HEK293 (cell line): ENCODE results near the gene TIE1.

Source experiments
- CTCF ChIA-PET: fragments of 350-600 bp; formaldehyde crosslinking; extraction: SDS; loops from one replicate; lab custom pipeline; 2021; ENCODE audit warnings: antibody characterized with exemption; lab: Yijun Ruan, JAX
- POLR2A ChIA-PET: fragments of 300-600 bp; formaldehyde crosslinking; extraction: SDS; loops from one replicate; lab custom pipeline; 2020; ENCODE audit warnings: antibody characterized with exemption, inconsistent platforms; lab: Yijun Ruan, JAX
- H3K27ac ChIP-seq: fragments of 200-500 bp; sonication (Bioruptor generic); 2 replicates; pipeline ENCODE4 v1.5.1; 2014; ENCODE audit warnings: low read depth, low read length, control low read depth, inconsistent platforms; ENCODE audit errors: extremely low read depth
- H3K36me3 ChIP-seq, 2 experiments: fragments of 200-500 bp in 1 of 2; sonication (Bioruptor generic) in 1 of 2; 1 replicate in 1 of 2; 2 replicates in 1 of 2; pipeline ENCODE4 v1.5.1; 2014 to 2017; ENCODE audit warnings: inconsistent platforms in 2 of 2, low read length in 2 of 2; ENCODE audit not compliant: control insufficient read depth in 2 of 2, insufficient read depth in 1 of 2
- H3K4me1 ChIP-seq: fragments of 200-500 bp; sonication (Bioruptor generic); 2 replicates; pipeline ENCODE4 v1.5.1; 2014; ENCODE audit warnings: mild to moderate bottlenecking, low read length, inconsistent platforms; ENCODE audit not compliant: control insufficient read depth, insufficient read depth
- H3K4me3 ChIP-seq: 2 replicates; pipeline ENCODE4 v1.5.1; 2011; ENCODE audit warnings: low read depth, mild to moderate bottlenecking, control low read depth, low read length, moderate library complexity
- H3K9me3 ChIP-seq: fragments of 200-500 bp; sonication (Bioruptor generic); 2 replicates; pipeline ENCODE4 v1.5.1; 2014; ENCODE audit warnings: low read depth, low read length, inconsistent platforms; ENCODE audit not compliant: control insufficient read depth, insufficient read depth
- CTCF ChIP-seq: fragments of 450-650 bp; formaldehyde crosslinking; IDR thresholded peaks from 2 replicates; pipeline ENCODE4 v1.5.1; 2016; ENCODE audit warnings: missing biosample characterization, missing genetic modification characterization
- EGR2 ChIP-seq: fragments of 450-650 bp; formaldehyde crosslinking; IDR thresholded peaks from 2 replicates; pipeline ENCODE4 v1.5.1; 2016; ENCODE audit warnings: low read depth, missing biosample characterization, missing genetic modification characterization
- HOXA7 ChIP-seq: sonication (generic); formaldehyde crosslinking; IDR thresholded peaks from 2 replicates; pipeline ENCODE4 v1.8.1; 2022; ENCODE audit warnings: missing genetic modification reagents, borderline replicate concordance
- HOXD13 ChIP-seq: sonication (generic); formaldehyde crosslinking; IDR thresholded peaks from 2 replicates; pipeline ENCODE4 v1.8.0; 2022; ENCODE audit warnings: missing genetic modification reagents, borderline replicate concordance
- KLF7 ChIP-seq: fragments of 450-650 bp; formaldehyde crosslinking; IDR thresholded peaks from 2 replicates; pipeline ENCODE4 v1.5.1; 2016; ENCODE audit warnings: missing biosample characterization, missing genetic modification characterization, borderline replicate concordance
- ZBTB17 ChIP-seq: fragments of 450-650 bp; formaldehyde crosslinking; IDR thresholded peaks from 2 replicates; pipeline ENCODE4 v1.5.1; 2016; ENCODE audit warnings: missing biosample characterization, missing genetic modification characterization
- ZBTB20 ChIP-seq: fragments of 450-650 bp; formaldehyde crosslinking; IDR thresholded peaks from 2 replicates; pipeline ENCODE4 v1.5.1; 2016; ENCODE audit warnings: missing biosample characterization, missing genetic modification characterization
- ZFHX2 ChIP-seq: fragments of 450-650 bp; formaldehyde crosslinking; conservative IDR thresholded peaks from 2 replicates; pipeline ENCODE4 v1.5.1; 2016; ENCODE audit warnings: missing biosample characterization, missing genetic modification characterization
- ZNF639 ChIP-seq: fragments of 450-650 bp; formaldehyde crosslinking; IDR thresholded peaks from 2 replicates; pipeline ENCODE4 v1.5.1; 2016; ENCODE audit warnings: missing biosample characterization, missing genetic modification characterization
- ZNF664 ChIP-seq: fragments of 450-650 bp; formaldehyde crosslinking; IDR thresholded peaks from 2 replicates; pipeline ENCODE4 v1.5.1; 2016; ENCODE audit warnings: missing biosample characterization, missing genetic modification characterization

TIE1 gene

DNA sequence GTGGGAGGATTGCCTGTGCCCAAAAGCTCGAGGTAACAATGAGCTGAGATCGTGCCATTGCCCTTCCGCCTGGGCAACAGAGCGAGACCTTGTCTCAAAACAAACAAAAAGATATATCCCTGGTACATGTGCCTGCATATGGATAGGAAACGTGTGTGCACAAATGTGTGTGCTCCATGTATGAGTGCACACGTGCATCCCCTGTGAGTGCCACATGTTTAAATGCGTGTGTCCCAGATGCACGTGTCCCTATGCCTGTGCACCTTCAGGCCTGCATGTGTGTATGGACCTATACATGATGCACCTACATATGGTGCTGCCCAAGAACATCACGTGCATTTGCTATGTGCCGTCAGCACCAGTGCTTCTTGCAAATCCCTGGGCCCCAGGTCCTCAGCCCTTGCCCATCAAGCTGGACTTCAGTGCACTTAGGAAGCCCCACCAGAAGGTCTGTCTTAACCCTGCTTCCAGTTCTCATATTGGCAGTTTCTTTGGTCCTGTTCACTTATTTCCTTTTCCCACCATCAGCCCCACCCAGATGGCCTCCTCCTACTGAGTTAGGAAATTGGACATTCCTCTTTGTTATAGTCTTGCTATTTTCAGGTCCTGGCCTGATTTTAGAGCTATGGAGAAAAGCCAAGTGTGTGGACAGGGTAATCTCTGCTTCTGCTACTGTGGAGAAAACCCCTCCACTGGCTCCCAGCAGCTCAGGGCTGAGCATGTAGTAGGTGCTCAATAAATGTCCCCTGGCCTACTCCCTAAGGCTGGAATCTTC, 15.4 kb downstream of the TIE1 start:
- ChIA-PET POLR2A (interaction anchor here (0.9 kb wide), 1 partner anchor 42 kb away, joined by 3 read pairs; the partner anchor contains the start of gene CDC20), CTCF (interaction anchor here (0.6 kb wide), 2 partner anchors 111 to 394 kb away, joined by 3 read pairs; no protein-coding TSS in a partner anchor)
- H3K27ac ChIP-seq: no peak overlapping the region
- H3K9me3 ChIP-seq: no peaks in the 10 kb centered on the region
- TF ChIP-seq ZNF664 (tag by site-specific recombination) (peak; percentile 46; the same call in 1 of the 2 replicates), HOXA7 (CRISPR knock-in tag) (no peak)
- no peaks in the 10 kb centered on the region for H3K4me1 ChIP-seq
- H3K36me3 ChIP-seq: no peaks in the 10 kb centered on the region
- no peak overlapping the region for H3K4me3 ChIP-seq

GRCh38 chr1:43316738-43317520, 16.1 kb downstream of the TIE1 start:
- H3K4me1 ChIP-seq: no peaks in the 10 kb centered on the region
- no peak overlapping the region for H3K27ac ChIP-seq
- no peaks in the 10 kb centered on the region for H3K36me3 ChIP-seq
- POLR2A ChIA-PET: interaction anchor here (0.9 kb wide), 1 partner anchor 41 kb away, joined by 3 read pairs; the partner anchor contains the start of gene CDC20
- CTCF ChIA-PET: interaction anchor here (1.4 kb wide), 1 partner anchor 14 kb away, joined by 4 read pairs; no protein-coding TSS in a partner anchor
- no peaks in the 10 kb centered on the region for H3K9me3 ChIP-seq
- H3K4me3 ChIP-seq: no peak overlapping the region
- TF ChIP-seq CTCF (tag by site-specific recombination) (peak; percentile 28; the same call in 1 of the 2 replicates), KLF7 (tag by site-specific recombination) (no peak)

DNA sequence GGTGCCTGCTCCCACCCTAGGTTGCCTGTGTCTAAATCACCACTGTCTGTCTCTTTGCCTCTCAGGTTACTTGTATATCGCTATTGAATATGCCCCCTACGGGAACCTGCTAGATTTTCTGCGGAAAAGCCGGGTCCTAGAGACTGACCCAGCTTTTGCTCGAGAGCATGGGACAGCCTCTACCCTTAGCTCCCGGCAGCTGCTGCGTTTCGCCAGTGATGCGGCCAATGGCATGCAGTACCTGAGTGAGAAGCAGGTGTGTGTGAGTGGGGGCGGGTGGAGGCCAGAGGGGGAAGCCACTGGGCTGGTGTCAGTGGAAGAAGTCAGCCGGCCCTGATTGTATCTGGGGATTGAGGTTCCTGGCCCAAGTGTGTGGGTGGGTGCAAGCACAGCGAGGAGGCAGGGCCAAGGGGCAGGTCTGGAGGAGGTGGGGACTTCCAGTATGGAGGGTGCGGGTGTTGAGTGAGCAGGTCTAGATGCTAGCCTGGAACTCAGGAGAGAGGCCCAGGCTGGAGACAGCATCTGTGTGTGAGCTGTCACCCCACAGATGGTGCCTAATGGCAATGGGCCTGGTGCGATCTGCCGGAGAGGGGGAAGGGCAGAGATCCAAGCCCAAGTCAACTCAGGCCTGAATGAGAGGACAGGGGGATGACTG, 17.2 kb downstream of the TIE1 start:
- TF ChIP-seq ZBTB17 (tag by site-specific recombination) (0 out of 2 replicates have a peak, but pooled peaks have one; percentile 22), EGR2 (tag by site-specific recombination) (peak; percentile 74), ZFHX2 (tag by site-specific recombination) (peak; percentile 77), ZNF639 (tag by site-specific recombination) (no peak)
- no peaks in the 10 kb centered on the region for H3K4me1 ChIP-seq
- H3K9me3 ChIP-seq: no peaks in the 10 kb centered on the region
- POLR2A ChIA-PET: no interaction called here
- no peak overlapping the region for H3K27ac ChIP-seq
- CTCF ChIA-PET: interaction anchor here (0.6 to 1.4 kb wide), 2 partner anchors 15 to 1124 kb away, joined by 3 to 4 read pairs; no protein-coding TSS in a partner anchor
- H3K4me3 ChIP-seq: no peak overlapping the region
- no peaks in the 10 kb centered on the region for H3K36me3 ChIP-seq

GRCh38 chr1:43318831-43319230, 18.0 kb downstream of the TIE1 start:
- TF ChIP-seq HOXD13 (CRISPR knock-in tag) (no peak), ZBTB20 (0 out of 2 replicates have a peak, but pooled peaks have one; percentile 22)
- TF ChIP-seq, all 188 proteins: peak for 1
- Histone ChIP-seq H3K4me1 (no peaks in the 10 kb centered on the region), H3K4me3 (no peak overlapping the region), H3K9me3 (no peaks in the 10 kb centered on the region), H3K27ac (no peak overlapping the region), H3K36me3 (no peaks in the 10 kb centered on the region)
- POLR2A ChIA-PET: no interaction called here
- CTCF ChIA-PET: interaction anchor here (0.6 to 1.4 kb wide), 2 partner anchors 16 to 1123 kb away, joined by 3 to 4 read pairs; no protein-coding TSS in a partner anchor
